ENCODE data around the gene ZBBX.

ZBBX gene

DNA sequence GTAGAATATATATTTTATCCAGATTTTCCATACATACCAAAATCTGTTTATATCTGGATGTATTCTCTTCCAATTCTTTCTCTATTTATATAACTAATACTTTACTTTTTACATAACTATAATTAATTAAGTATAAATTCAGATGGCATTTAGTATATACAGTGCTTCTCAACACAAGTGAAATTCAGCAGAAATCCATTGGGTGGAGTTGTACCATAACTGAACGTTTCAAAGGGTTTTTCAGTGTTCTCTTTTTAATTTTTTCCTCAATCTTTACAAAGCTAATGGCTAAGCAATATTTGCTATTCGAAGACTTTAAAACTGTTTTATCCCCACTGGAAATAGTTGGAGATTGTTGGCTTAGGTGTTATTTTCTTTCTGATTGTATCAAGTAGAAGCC, 13.9 kb upstream of the ZBBX start:
- H3K27ac ChIP-seq: no peak overlapping the region
- ChIA-PET POLR2A (ENCODE audit: low non-redundant PET) (no interaction called here), CTCF (interaction anchor here (0.6 kb wide), 1 partner anchor 29 kb away, joined by 3 read pairs; no protein-coding TSS in a partner anchor)
- DNase-seq (ENCODE audit: low spot score): no peak
- TF ChIP-seq, protein P1, sequence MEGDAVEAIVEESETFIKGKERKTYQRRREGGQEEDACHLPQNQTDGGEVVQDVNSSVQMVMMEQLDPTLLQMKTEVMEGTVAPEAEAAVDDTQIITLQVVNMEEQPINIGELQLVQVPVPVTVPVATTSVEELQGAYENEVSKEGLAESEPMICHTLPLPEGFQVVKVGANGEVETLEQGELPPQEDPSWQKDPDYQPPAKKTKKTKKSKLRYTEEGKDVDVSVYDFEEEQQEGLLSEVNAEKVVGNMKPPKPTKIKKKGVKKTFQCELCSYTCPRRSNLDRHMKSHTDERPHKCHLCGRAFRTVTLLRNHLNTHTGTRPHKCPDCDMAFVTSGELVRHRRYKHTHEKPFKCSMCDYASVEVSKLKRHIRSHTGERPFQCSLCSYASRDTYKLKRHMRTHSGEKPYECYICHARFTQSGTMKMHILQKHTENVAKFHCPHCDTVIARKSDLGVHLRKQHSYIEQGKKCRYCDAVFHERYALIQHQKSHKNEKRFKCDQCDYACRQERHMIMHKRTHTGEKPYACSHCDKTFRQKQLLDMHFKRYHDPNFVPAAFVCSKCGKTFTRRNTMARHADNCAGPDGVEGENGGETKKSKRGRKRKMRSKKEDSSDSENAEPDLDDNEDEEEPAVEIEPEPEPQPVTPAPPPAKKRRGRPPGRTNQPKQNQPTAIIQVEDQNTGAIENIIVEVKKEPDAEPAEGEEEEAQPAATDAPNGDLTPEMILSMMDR (conservative IDR thresholded peaks at IDR 0.05; ENCODE audit: low read depth): no peak

DNA sequence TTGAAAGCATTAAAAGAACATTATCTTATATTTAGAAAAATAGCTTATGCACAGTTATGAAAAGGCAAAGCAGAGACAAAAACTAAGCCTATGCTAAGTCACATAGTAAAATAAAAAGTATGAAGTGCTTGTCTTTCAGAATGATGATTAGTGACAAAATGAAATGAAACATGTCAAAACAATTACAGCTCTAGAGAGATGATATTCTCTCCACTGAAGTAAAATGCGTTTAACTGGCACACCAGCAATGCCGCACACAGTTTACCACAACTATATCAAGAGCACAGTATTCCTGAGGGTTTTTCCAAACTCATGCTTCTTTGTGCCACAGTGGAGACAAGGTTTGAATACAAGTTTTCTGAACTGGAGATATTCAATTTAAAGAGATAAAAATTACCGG, 2.1 kb upstream of the ZBBX start:
- POLR2A ChIA-PET (ENCODE audit: low non-redundant PET): no interaction called here

DNA sequence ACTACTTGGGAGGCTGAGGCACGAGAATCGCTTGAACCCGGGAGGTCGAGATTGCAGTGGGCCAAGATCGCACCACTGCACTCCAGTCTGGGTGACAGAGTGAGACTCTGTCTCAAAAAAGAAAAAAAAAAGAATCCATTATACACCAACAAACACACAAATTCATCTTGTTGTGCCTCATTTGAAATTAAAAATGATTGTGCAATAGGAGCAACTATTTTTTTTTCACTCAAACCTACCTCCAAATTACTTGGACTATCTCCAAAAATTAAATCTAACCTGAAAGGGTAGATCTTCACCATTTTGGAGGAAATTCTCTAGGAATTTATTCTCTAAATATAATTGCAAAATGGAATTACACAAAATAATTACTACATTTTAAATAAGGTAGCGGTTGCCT, 4.6 kb downstream of the ZBBX start:
- POLR2A ChIA-PET (ENCODE audit: low non-redundant PET): no interaction called here
- no peak for DNase-seq (ENCODE audit: low spot score)
- CTCF ChIA-PET: interaction anchor here (0.6 kb wide), 1 partner anchor 1498 kb away, joined by 3 read pairs; no protein-coding TSS in a partner anchor
- TF ChIP-seq, protein P1 (conservative IDR thresholded peaks at IDR 0.05; ENCODE audit: low read depth): no peak
- no peak overlapping the region for H3K27ac ChIP-seq

More for the DNA sequence above, 2.1 kb upstream of the ZBBX start:
- TF ChIP-seq, protein P1 (conservative IDR thresholded peaks at IDR 0.05; ENCODE audit: low read depth): no peak
- CTCF ChIA-PET: no interaction called here
- no peak for DNase-seq (ENCODE audit: low spot score)
- H3K27ac ChIP-seq: no peak overlapping the region

DNA sequence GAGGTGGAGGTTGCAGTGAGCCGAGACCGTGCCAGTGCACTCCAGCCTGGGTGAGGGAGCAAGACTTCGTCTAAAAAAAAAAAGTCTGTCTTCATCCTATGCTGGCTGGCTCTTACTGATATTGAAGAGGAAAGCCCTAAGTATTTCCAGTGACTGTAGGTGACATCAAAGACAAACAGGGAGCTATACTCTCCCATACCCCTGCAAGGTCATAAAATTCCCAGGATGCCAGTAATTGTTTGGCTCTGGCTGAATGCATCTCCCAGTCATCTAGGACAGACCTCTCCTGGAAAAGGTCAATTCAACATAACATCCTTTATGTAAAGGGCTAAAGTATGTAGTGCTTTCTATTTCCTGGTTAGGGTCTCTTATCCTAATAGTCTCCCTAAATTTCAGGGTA, 8.0 kb downstream of the ZBBX start:
- TF ChIP-seq, protein P1 (conservative IDR thresholded peaks at IDR 0.05; ENCODE audit: low read depth): no peak
- POLR2A ChIA-PET (ENCODE audit: low non-redundant PET): interaction anchor here (0.7 kb wide), 1 partner anchor 1186 kb away, joined by 5 read pairs; no protein-coding TSS in a partner anchor
- CTCF ChIA-PET: no interaction called here
- no peak for DNase-seq (ENCODE audit: low spot score)
- no peak overlapping the region for H3K27ac ChIP-seq

DNA sequence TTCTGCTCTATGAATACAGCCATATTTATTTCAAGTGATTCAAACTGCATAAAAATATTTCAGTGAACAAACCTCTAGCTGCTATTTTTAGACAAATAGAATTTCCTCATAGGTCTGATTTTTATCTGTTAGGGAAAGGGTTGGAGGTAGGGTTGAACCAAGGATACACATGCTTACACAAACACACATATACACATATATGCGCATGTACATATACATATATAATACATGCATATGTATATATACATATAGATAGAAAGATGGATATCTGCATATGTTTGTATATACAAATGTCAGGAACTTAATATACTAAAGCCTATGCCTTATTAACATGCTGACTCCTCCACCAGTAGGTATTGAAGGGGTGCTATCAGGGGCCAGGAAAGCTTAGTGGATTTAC, 18.1 kb downstream of the ZBBX start:
- TF ChIP-seq, protein P1 (conservative IDR thresholded peaks at IDR 0.05; ENCODE audit: low read depth): no peak
- CTCF ChIA-PET: interaction anchor here (0.6 kb wide), 1 partner anchor 472 kb away, joined by 3 read pairs; no protein-coding TSS in a partner anchor
- no peak overlapping the region for H3K27ac ChIP-seq
- POLR2A ChIA-PET (ENCODE audit: low non-redundant PET): no interaction called here
- DNase-seq (ENCODE audit: low spot score): no peak

DNA sequence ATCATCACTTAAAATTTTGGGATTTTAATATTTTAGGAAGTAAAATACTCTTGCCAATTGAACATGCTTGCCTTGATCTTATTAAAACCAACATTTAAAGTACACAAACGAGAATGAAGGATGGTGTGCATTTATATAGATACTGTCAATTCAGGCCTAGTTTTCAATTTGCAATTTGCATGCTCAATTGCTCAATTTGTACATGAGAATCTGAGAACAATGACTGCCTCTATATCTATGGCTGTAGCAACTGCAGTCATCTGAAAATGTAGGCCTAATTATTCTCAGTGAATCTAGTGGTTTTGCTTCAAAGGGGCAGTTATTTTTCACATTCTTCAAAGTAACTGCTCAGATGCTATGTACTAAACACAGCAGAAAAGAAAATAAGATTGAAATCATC, 18.8 kb downstream of the ZBBX start:
- no peak for DNase-seq (ENCODE audit: low spot score)
- ChIA-PET POLR2A (ENCODE audit: low non-redundant PET) (no interaction called here), CTCF (no interaction called here)
- TF ChIP-seq, protein P1 (conservative IDR thresholded peaks at IDR 0.05; ENCODE audit: low read depth): no peak
- no peak overlapping the region for H3K27ac ChIP-seq

DNA sequence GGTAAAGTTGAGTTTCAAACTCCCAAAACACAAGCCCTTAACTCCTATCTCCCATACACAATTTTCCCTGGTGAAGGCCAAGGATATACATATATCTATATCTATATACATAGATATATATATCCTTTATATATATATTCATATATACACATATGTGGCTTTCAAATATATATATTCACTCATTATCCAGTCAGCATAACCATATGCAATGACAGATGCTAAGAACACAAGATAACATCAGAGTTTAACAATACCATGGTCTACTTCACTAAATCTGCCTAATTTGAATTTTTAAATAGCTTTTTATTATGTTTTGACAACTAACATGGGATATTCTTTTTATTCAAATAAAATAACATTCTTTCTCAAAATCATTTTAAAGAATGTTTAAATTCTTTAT, 24.7 kb downstream of the ZBBX start:
- POLR2A ChIA-PET (ENCODE audit: low non-redundant PET): no interaction called here
- no peak overlapping the region for H3K27ac ChIP-seq
- CTCF ChIA-PET: no interaction called here
- TF ChIP-seq, protein P1 (conservative IDR thresholded peaks at IDR 0.05; ENCODE audit: low read depth): no peak
- no peak for DNase-seq (ENCODE audit: low spot score)

All from RWPE1 (cell line).